ENCODE measurements around the gene SEMA3G.

SEMA3G gene

GRCh38 chr3:52453496-52454249 is 8.8 kb upstream of the SEMA3G start, which contains the start of gene TNNC1:
TSS of gene TNNC1 (minus strand) at chr3:52454041. CDS start at chr3:52454015, 26 bp downstream.
- DNase-seq (ENCODE audit: low read depth) = no peak

GRCh38 chr3:52452570-52453221 is 7.8 kb upstream of the SEMA3G start:
- DNase-seq (ENCODE audit: low read depth) = no peak

- no peak for DNase-seq (ENCODE audit: low read depth)
These were observed 7.2 kb upstream of the SEMA3G start for GRCh38 chr3:52452126-52452525.

DNA sequence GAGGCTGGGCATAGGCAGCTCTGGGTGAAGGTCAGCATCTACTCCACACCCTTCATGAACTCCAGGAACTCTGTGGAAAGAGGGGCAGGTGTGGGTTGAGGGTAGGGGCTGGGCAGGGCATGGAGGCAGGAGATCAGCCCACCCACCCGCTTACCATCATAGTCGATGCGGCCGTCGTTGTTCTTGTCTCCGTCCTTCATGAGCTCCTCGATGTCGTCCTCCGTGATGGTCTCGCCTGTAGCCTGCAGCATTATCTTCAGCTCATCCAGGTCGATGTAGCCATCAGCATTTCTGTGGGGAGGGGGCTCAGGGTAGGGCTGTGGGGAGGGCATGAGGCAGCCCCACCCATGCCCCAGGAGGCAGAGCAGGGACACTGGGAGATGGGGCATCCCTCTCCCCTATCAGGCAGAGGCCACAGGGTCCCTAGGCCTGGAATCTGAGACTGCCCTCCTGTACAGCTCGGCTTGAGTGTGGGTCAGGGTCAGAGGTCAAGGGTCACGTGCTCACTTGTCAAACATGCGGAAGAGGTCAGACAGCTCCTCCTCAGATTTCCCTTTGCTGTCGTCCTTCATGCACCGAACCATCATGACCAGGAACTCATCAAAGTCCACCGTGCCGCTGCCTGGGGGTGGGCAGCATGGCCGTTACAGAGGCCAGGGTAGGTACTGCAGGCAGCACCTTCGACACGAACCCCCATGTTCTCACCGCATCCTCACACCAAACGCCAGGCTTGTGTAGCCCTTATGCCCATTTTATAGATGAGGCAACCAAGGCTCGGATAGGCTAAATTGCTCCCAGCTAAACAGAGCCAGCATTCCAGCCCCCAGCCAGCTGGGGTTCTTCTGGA is 6.6 kb upstream of the SEMA3G start:
- no peak for DNase-seq (ENCODE audit: low read depth)

DNA sequence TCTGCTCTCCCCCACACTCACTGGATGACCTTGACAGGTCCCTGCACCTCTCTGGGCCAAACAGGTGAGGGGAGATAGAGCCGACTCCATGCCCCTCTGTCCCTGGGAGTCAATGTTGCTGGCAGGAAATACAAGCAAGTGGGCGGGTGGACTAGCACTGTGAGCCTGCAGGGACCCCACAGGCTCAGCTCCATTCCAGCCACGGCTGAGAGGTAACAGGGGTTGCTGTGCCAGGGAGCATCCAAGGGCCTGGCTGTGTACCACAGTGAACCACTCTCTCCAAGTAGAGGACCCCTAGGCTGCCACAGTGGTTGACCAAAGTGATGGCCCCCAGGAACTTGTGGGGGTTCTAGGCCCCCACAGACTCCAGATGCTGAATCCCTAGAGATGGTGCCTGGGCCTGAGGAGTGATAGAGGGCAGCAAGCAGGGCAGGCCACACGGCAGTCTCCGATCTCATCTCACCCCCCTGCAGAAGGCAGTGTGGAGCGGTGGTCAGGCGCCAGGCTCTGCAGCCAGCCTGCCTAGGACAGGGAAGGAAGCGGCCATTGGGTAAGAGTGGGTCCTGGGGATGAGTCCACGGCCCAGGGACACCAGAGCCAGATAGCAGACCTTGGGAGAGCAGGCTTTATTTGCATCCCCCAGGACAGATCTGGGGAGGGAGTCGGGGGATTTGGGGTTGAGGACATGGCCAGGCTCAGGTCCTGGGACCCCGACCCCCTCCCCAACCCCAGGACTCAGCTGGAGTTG is 5.8 kb upstream of the SEMA3G start:
- DNase-seq (ENCODE audit: low read depth) = no peak

DNA sequence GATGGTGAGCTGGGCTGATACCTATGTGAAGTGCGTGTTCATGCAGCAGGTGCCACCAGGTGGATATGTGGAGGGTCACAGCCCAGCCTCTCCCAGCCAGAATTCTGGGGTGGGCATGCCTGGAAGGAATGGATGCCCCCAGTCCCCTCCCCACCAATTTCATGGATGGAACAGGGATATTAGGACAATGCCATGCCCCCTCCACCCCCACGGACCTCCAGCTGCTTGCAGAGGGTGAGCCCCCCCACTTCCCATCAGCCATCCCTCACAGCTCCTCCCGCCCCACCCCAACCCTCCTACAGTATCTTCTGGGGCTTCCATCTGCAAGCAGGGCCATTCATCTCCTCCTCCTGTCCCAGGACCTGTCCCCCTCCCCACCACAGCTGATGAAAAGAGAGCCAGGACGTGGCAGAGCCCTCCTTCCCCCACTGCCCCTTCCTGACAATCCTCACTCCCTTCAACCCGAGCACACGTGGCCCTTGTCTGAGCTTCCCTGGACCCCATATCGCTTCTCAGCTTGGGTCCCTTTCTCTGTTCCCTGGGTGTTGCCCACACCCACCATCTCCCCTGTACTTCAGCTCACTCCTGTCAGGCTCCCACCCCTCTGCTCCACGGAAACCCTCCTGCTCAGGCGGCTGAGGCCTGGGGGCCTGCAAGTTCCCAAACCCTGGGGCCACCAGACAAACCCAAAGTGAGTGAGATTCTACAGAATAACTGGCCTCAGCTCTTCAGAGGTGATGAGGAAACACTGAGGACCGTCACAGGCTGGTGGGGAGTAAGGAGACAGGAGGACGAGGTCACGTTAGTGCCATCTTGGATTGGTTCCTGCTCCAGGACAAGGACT is 2.8 kb upstream of the SEMA3G start:
- DNase-seq (ENCODE audit: low read depth) = no peak

- peak; percentile 56 for DNase-seq (ENCODE audit: low read depth)
These were observed 2.0 kb upstream of the SEMA3G start for GRCh38 chr3:52446631-52447511.

DNA sequence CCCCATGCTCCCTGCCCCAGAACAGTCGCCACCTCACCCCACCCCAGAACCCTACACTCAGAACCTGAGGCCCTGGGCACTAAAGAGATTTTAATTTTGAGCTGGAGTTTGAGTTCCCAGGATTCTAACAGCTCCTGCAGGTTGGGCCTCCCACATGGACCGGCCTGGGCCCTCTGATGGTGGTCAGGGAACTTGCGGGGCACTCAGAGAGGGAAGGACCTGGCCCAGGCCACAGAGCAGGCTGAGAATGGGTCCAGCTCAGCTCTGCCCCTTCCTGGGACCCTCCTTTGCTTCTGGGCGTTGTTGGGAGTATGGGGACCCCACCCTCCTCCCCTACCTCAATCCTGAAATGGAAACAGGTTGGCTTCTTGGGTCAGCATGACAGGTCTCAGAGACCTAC is 1.1 kb upstream of the SEMA3G start:
- no peak for DNase-seq (ENCODE audit: low read depth)

GRCh38 chr3:52443791-52444687 is 864 bp downstream of the SEMA3G start:
- DNase-seq (ENCODE audit: low read depth) = no peak

DNA sequence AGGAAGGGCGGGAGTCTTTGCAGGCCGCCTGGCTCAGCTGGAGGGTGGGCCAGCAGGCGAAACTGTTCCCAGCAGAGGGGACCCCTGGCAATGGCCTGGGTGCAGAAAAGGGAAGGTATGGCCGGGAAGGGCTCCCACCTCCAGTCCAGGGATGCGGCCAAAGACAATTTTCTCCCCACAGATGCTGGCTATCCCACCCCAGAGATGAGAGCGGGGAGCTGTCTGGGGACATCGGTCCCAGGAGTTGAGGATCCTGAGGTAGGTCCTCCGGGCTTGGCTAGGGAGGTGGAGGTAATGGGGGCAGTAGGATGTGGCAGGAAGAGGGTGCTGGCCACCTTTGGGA is 1.7 kb downstream of the SEMA3G start:
- no peak for DNase-seq (ENCODE audit: low read depth)

GRCh38 chr3:52442409-52443267 is 2.3 kb downstream of the SEMA3G start:
- DNase-seq (ENCODE audit: low read depth) = no peak

DNA sequence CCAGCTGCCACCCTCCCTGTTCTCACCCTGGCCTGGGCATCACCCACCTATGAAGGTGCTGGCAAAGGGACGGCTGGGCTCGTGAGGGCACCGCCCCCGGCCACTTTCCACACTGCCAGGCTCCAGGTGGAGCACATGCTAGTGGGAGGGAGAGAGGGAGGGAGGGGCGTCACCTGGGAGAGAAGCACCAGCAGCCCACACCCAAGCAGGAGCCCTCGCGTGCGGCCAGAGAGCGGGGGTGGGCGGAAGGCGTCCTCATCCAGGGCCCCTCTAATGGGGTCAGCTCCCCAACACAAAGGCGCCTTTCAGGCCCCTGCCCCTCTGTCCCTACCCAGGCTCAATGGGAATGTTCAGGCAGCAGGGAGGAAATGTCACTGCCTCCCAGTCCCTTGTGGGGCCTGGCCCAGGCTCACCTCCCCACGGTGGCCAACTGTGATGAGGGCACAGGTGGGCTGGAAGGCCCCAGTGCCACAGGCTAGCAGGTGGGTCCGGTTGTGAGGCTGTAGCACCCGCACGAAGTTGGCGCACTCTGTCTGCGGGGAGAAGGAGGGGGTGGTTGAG is 3.1 kb downstream of the SEMA3G start:
- no peak for DNase-seq (ENCODE audit: low read depth)

GRCh38 chr3:52441091-52441771 is 3.7 kb downstream of the SEMA3G start:
- DNase-seq (ENCODE audit: low read depth) = no peak

GRCh38 chr3:52440671-52441070 is 4.2 kb downstream of the SEMA3G start:
- no peak for DNase-seq (ENCODE audit: low read depth)

GRCh38 chr3:52440249-52440551 is 4.7 kb downstream of the SEMA3G start:
- DNase-seq (ENCODE audit: low read depth) = no peak

DNA sequence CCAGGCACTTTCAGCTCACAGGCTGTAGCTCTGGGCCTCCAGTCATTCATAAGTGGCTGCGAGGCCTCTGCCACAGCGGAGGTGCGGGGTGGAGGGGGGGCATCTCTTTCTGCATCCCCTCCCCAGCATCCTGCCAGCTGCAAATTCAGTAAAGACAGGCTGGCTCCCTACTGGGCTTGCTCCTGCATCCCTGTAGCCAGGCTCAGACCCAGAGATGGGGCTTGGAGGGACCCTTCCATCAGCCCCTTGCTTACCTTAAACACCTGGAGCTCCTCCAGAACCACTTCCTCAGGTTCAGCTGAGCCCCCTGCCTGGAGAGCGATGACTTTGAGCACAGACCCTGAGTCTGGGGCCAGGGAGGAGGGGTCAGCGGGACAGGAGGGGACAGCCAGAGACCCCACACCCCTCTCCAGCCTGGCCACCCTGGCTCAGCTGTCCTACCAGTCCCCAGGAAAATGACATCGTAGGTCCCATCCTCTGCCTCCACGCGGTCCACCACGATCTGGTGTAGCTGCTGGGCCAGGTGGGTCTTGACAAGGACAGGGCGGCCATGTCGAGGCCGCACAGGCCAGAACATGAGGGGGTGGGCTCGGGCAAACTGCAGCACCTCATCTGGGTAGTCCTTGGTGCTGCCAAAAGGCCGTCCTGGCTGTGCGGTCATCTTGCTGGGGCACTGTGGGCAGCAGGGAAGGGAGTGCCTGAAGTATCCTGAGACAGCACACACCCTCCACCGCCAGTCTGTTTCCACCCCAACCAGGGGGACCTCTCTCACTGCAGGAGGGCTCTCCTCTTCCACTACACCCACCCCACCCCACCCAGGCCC is 5.3 kb downstream of the SEMA3G start:
- DNase-seq (ENCODE audit: low read depth) = no peak
